ENCODE measurements around the gene CYP27B1.

GRCh38 chr12:57744777-57745484 is 21.9 kb downstream of the CYP27B1 start, which contains the start of gene TSPAN31:
- peak; percentile 49 to 65 for TF ChIP-seq POLR2A (IDR thresholded peaks at IDR 0.05)
- TF ChIP-seq, protein P1, sequence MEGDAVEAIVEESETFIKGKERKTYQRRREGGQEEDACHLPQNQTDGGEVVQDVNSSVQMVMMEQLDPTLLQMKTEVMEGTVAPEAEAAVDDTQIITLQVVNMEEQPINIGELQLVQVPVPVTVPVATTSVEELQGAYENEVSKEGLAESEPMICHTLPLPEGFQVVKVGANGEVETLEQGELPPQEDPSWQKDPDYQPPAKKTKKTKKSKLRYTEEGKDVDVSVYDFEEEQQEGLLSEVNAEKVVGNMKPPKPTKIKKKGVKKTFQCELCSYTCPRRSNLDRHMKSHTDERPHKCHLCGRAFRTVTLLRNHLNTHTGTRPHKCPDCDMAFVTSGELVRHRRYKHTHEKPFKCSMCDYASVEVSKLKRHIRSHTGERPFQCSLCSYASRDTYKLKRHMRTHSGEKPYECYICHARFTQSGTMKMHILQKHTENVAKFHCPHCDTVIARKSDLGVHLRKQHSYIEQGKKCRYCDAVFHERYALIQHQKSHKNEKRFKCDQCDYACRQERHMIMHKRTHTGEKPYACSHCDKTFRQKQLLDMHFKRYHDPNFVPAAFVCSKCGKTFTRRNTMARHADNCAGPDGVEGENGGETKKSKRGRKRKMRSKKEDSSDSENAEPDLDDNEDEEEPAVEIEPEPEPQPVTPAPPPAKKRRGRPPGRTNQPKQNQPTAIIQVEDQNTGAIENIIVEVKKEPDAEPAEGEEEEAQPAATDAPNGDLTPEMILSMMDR (IDR thresholded peaks at IDR 0.05 in 4 of 5, conservative IDR thresholded peaks at IDR 0.05 in 1 of 5), result peak in 1 of 5 experiments; percentile 11

All from gastrocnemius medialis (tissue), 4 donors.